DMS 273 (cell line): ENCODE measurements around the gene ATXN10.
"Not testable (repeated sequence)": the region's sequence is repeated elsewhere in the genome, so short reads cannot be mapped to it uniquely, and the experiment has no call there.

Experiments
- DNase-seq: peaks from one replicate; lab custom pipeline; 2025; ENCODE audit not compliant: unreplicated experiment; lab: John Stamatoyannopoulos, UW

The ATXN10 gene

GRCh38 chr22:45640941-45641621 is 30.6 kb upstream of the ATXN10 start:
- DNase-seq: no peak

GRCh38 chr22:45642986-45643385 is 28.6 kb upstream of the ATXN10 start:
- DNase-seq: no peak

GRCh38 chr22:45644714-45645113 is 26.9 kb upstream of the ATXN10 start:
- no peak for DNase-seq

GRCh38 chr22:45645150-45645525 is 26.5 kb upstream of the ATXN10 start:
- no peak for DNase-seq

- DNase-seq: peak; percentile 64
Observed at GRCh38 chr22:45645526-45646414, 25.9 kb upstream of the ATXN10 start.

- no peak for DNase-seq
Observed at GRCh38 chr22:45647532-45648225, 24.0 kb upstream of the ATXN10 start.

- DNase-seq: peak; percentile 13
Observed at GRCh38 chr22:45648301-45649117, 23.1 kb upstream of the ATXN10 start.

- no peak for DNase-seq
Observed at GRCh38 chr22:45649809-45650208, 21.8 kb upstream of the ATXN10 start.

- DNase-seq: no peak
Observed at GRCh38 chr22:45650721-45651120, 20.9 kb upstream of the ATXN10 start.

GRCh38 chr22:45651931-45652528 is 19.6 kb upstream of the ATXN10 start:
- DNase-seq: no peak

- no peak for DNase-seq
Observed at GRCh38 chr22:45656577-45656976, 15.1 kb upstream of the ATXN10 start.

GRCh38 chr22:45657701-45658100 is 13.9 kb upstream of the ATXN10 start:
- DNase-seq: no peak

- DNase-seq: no peak
Observed at GRCh38 chr22:45664136-45664646, 7.4 kb upstream of the ATXN10 start.

- no peak for DNase-seq
Observed at GRCh38 chr22:45667486-45667885, 4.1 kb upstream of the ATXN10 start.

GRCh38 chr22:45670363-45670762 is 1.3 kb upstream of the ATXN10 start:
- not testable (repeated sequence) for DNase-seq

GRCh38 chr22:45670981-45671782 is 452 bp upstream of the ATXN10 start:
- DNase-seq: no peak

GRCh38 chr22:45672564-45673481 is 1.2 kb downstream of the ATXN10 start:
- peak; percentile 63 for DNase-seq

GRCh38 chr22:45673482-45674175 is 2.0 kb downstream of the ATXN10 start:
- no peak for DNase-seq
